K562 (cell line): Measurements from ENCODE around the gene MAML1. TPM values are rescaled to one million over a fixed set of nuclear protein-coding genes. Genes with fewer than 3 reads are reported as not detected.

Experiments
- CHD2 ChIP-seq: IDR thresholded peaks from 2 replicates; pipeline ENCODE4 v1.6.1; 2011; ENCODE audit warnings: low read depth, low read length
- CLOCK ChIP-seq: fragments of 250-450 bp; sonication (Bioruptor Pico); IDR thresholded peaks from 2 replicates; pipeline ENCODE4 v1.4.0; 2020; ENCODE audit warnings: mild to moderate bottlenecking, moderate library complexity, borderline replicate concordance
- CREM ChIP-seq: IDR thresholded peaks from 2 replicates; pipeline ENCODE4 v1.6.1; 2014; ENCODE audit warnings: antibody characterized with exemption, low read depth
- CTBP1 ChIP-seq: fragments of 450-650 bp; IDR thresholded peaks from 2 replicates; pipeline ENCODE4 v1.6.1; 2016; ENCODE audit warnings: borderline replicate concordance
- ELF1 ChIP-seq: fragments of 200-800 bp; sonication (Bioruptor generic); IDR thresholded peaks from 2 replicates; pipeline ENCODE4 v1.6.1; 2016; ENCODE audit warnings: missing genetic modification characterization, missing compliant biosample characterization
- ETS2 ChIP-seq: IDR thresholded peaks from 2 replicates; pipeline ENCODE4 v1.6.1; 2016; ENCODE audit warnings: borderline replicate concordance, missing genetic modification characterization, mild to moderate bottlenecking, moderate library complexity, missing compliant biosample characterization; ENCODE audit not compliant: poor library complexity, severe bottlenecking
- FOXJ2 ChIP-seq: fragments of 200-800 bp; sonication (Bioruptor generic); IDR thresholded peaks from 2 replicates; pipeline ENCODE4 v1.6.1; 2016; ENCODE audit warnings: missing genetic modification characterization, missing compliant biosample characterization
- HOXB6 ChIP-seq: fragments of 250-450 bp; sonication (Bioruptor Pico); IDR thresholded peaks from 2 replicates; pipeline ENCODE4 v1.5.1; 2022; ENCODE audit warnings: mild to moderate bottlenecking, borderline replicate concordance
- MTA2 ChIP-seq: fragments of 450-650 bp; IDR thresholded peaks from 2 replicates; pipeline ENCODE4 v1.6.1; 2016; ENCODE audit warnings: low read depth
- NR0B1 ChIP-seq: fragments of 450-650 bp; IDR thresholded peaks from one replicate; pipeline ENCODE4 v1.6.1; 2018; ENCODE audit warnings: mild to moderate bottlenecking, moderate library complexity; ENCODE audit not compliant: partially characterized antibody
- OTX1 ChIP-seq: fragments of 450-650 bp; formaldehyde crosslinking; IDR thresholded peaks from 2 replicates; pipeline ENCODE4 v1.4.0; 2022; ENCODE audit warnings: mild to moderate bottlenecking
- PURB ChIP-seq: sonication (generic); formaldehyde crosslinking; IDR thresholded peaks from 2 replicates; pipeline ENCODE4 v1.9.0; 2021; ENCODE audit warnings: low read depth, mild to moderate bottlenecking, missing genetic modification reagents
- RBM25 ChIP-seq: fragments of 200-400 bp; formaldehyde crosslinking; IDR thresholded peaks from 2 replicates; pipeline ENCODE4 v1.6.1; 2018; ENCODE audit warnings: low read length, low read depth, moderate library complexity; ENCODE audit not compliant: severe bottlenecking
- SRF ChIP-seq, 2 experiments: fragments of 250-450, 450-650 bp in 1 of 2; sonication (Bioruptor Pico) in 1 of 2; sonication (generic) in 1 of 2; formaldehyde crosslinking; IDR thresholded peaks; 2 replicates each; pipeline versions ENCODE4 v1.5.0 to v1.5.1; 2020 to 2022; ENCODE audit warnings: mild to moderate bottlenecking in 1 of 2, missing genetic modification reagents in 1 of 2
- ZNF212 ChIP-seq: fragments of 450-650 bp; formaldehyde crosslinking; IDR thresholded peaks from 2 replicates; pipeline ENCODE4 v1.4.0; 2020; ENCODE audit warnings: mild to moderate bottlenecking
- ZNF23 ChIP-seq: fragments of 250-450 bp; sonication (Bioruptor Pico); IDR thresholded peaks from 2 replicates; pipeline ENCODE4 v1.4.0; 2020; ENCODE audit warnings: mild to moderate bottlenecking
- ZNF444 ChIP-seq: fragments of 250-450 bp; sonication (Bioruptor Pico); IDR thresholded peaks from 2 replicates; pipeline ENCODE4 v1.4.0; 2020; ENCODE audit warnings: mild to moderate bottlenecking, moderate library complexity
- ZNF586 ChIP-seq: fragments of 450-650 bp; formaldehyde crosslinking; conservative IDR thresholded peaks from 2 replicates; pipeline ENCODE4 v1.4.0; 2020; ENCODE audit warnings: mild to moderate bottlenecking, moderate library complexity
- polyA plus RNA-seq, 8 experiments: library from polyadenylated mRNA; depleted of rRNA in 4 of 8; stranded (reverse) in 5 of 8; unstranded in 3 of 8; fragments of >200 nt; fragmentation: Nextera tagmentation in 2 of 8; fragmentation: Illumina TruSeq in 1 of 8; extraction: Ambion mirVana in 2 of 8; extraction: Trizol in 1 of 8; gene quantifications; 2 replicates each; pipeline versions ENCODE4 v1.2.1 to v1.2.3, GENCODE V29; 2011 to 2014; ENCODE audit warnings: inconsistent platforms in 1 of 8, missing spikeins in 1 of 8
- total RNA-seq, 7 experiments: library from RNA; depleted of rRNA in 6 of 7; stranded (reverse); fragments of >200 nt in 6 of 7; fragmentation: Illumina TruSeq in 2 of 7; extraction: Trizol in 2 of 7; gene quantifications; 2 replicates each; pipeline versions ENCODE4 v1.2.1 to v1.2.3, GENCODE V29; 2011 to 2021; ENCODE audit warnings: low replicate concordance in 1 of 7
- TF ChIP-seq, protein P1 (sequence below), 2 experiments: fragments of 450-650 bp in 1 of 2; sonication (generic) in 1 of 2; formaldehyde crosslinking; conservative IDR thresholded peaks; 2 replicates each; pipeline versions ENCODE4 v1.4.0 to v1.8.1; 2020 to 2022; ENCODE audit warnings: mild to moderate bottlenecking in 1 of 2, missing genetic modification reagents in 1 of 2
- TF ChIP-seq, protein P2 (sequence below): fragments of 250-450 bp; sonication (Bioruptor Pico); IDR thresholded peaks from 2 replicates; pipeline ENCODE4 v1.8.0; 2022; ENCODE audit warnings: moderate library complexity, mild to moderate bottlenecking, inconsistent platforms

Gene MAML1
- total and polyA plus RNA-seq, 9 of the 15 experiments (the other 6 are each of a cell fraction or from before 2014, with no cell fraction given): 0.32 to 18.4 (median 7.0) TPM

DNA sequence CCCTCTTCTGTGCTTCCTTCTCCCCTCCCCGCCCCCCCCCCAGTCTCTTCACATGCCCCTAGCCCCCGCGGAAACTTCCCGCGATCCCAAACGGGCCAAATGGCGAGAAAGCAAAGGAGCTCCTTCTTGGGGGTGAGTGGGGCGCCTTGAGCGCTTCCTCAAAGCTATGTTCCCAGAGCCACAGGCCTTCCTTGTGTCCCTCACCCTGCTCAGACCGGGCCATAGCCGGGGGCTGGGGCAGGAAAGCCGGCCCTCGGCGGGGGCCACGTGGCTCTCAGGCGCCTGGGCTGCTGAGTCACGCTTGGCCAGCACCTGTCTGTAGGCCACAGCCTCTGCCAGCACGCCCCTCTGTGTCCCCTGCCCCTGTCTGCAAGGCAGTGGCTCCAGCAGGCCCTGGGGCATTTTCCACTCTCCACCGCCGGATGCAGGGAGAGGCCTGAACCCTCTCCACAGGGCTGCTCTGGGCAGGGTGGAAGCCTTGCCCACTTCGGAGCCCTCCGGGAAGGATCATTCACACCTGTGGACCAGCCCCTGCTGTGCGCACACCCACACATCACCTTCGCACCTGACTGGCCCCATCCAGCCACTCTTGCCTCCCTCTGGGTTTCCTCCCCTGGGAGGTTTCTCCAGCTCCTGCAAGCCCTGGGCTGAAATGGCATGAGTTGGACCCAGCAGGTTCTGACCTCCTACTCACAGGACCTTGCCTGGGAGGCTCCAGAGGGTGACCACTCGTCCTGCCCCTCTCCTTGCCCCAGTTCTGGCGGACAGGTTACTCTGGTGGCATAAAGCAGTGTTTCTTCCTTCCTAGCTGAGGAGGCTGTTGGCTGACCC lies 86.9 kb downstream of the MAML1 start (continued):
- TF ChIP-seq MTA2 (no peak), HOXB6 (CRISPR knock-in tag) (peak; percentile 46; the same call in 1 of the 2 replicates), ZNF23 (CRISPR knock-in tag) (peak; percentile 72; the same call in 1 of the 2 replicates), NR0B1 (no peak), CTBP1 (peak; percentile 2; the same call in 1 of the 2 replicates), CHD2 (0 out of 2 replicates have a peak, but pooled peaks have one; percentile 18), OTX1 (CRISPR knock-in tag) (peak; percentile 92; the same call in 1 of the 2 replicates), RBM25 (no peak), CREM (peak; percentile 42; the same call in 1 of the 2 replicates), ELF1 (tag) (peak; percentile 18; the same call in 1 of the 2 replicates), FOXJ2 (tag) (peak; percentile 12; the same call in 1 of the 2 replicates), ZNF444 (peak; percentile 46; the same call in 1 of the 2 replicates), ETS2 (peak; percentile 7), SRF (CRISPR knock-in tag; IDR thresholded peaks at IDR 0.05) (0 out of 4 replicates have a peak, but pooled peaks of 1 of the 2 experiments have one; percentile 49), ZNF212 (0 out of 2 replicates have a peak, but pooled peaks have one; percentile 25), ZNF586 (CRISPR knock-in tag) (peak; percentile 72; the same call in 1 of the 2 replicates), PURB (CRISPR knock-in tag) (no peak), CLOCK (peak; percentile 84; the same call in 1 of the 2 replicates)
- TF ChIP-seq, protein P1, sequence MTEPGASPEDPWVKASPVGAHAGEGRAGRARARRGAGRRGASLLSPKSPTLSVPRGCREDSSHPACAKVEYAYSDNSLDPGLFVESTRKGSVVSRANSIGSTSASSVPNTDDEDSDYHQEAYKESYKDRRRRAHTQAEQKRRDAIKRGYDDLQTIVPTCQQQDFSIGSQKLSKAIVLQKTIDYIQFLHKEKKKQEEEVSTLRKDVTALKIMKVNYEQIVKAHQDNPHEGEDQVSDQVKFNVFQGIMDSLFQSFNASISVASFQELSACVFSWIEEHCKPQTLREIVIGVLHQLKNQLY (CRISPR knock-in tag; conservative IDR thresholded peaks at IDR 0.05): peak; percentile 72 to 83; a peak in 2 of 4 replicates
- TF ChIP-seq, protein P2, sequence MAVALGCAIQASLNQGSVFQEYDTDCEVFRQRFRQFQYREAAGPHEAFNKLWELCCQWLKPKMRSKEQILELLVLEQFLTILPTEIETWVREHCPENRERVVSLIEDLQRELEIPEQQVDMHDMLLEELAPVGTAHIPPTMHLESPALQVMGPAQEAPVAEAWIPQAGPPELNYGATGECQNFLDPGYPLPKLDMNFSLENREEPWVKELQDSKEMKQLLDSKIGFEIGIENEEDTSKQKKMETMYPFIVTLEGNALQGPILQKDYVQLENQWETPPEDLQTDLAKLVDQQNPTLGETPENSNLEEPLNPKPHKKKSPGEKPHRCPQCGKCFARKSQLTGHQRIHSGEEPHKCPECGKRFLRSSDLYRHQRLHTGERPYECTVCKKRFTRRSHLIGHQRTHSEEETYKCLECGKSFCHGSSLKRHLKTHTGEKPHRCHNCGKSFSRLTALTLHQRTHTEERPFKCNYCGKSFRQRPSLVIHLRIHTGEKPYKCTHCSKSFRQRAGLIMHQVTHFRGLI (CRISPR knock-in tag): peak; percentile 89
